WERI-Rb-1 (cell line): Measurements from ENCODE around the gene FFAR1.
"Not testable (repeated sequence)": the region's sequence is repeated elsewhere in the genome, so short reads cannot be mapped to it uniquely, and the experiment has no call there.

Experiments
- DNase-seq: peaks from one replicate; pipeline ENCODE4 v3.0.0-alpha.2; 2020
- H3K27ac ChIP-seq: fragments of 250-450 bp; sonication (Bioruptor Pico); 2 replicates; pipeline ENCODE4 v1.5.1; 2020; ENCODE audit warnings: mild to moderate bottlenecking, moderate library complexity
- H3K27me3 ChIP-seq: fragments of 250-450 bp; sonication (Bioruptor Pico); 2 replicates; pipeline ENCODE4 v1.5.1; 2021; ENCODE audit warnings: mild to moderate bottlenecking, low read depth, moderate library complexity; ENCODE audit not compliant: insufficient read depth, severe bottlenecking
- H3K36me3 ChIP-seq: fragments of 250-450 bp; sonication (Bioruptor Pico); 2 replicates; pipeline ENCODE4 v1.5.1; 2020; ENCODE audit warnings: mild to moderate bottlenecking, moderate library complexity
- H3K4me3 ChIP-seq: 2 replicates; pipeline ENCODE4 v1.5.1; 2011; ENCODE audit warnings: low read depth, mild to moderate bottlenecking, control low read depth, low read length
- H3K9me3 ChIP-seq: fragments of 250-450 bp; sonication (Bioruptor Pico); 2 replicates; pipeline ENCODE4 v1.5.1; 2021; ENCODE audit warnings: mild to moderate bottlenecking, moderate library complexity; ENCODE audit not compliant: severe bottlenecking
- CTCF ChIP-seq: IDR thresholded peaks from 2 replicates; pipeline ENCODE4 v1.5.1; 2011; ENCODE audit warnings: low read depth, mild to moderate bottlenecking, control low read depth, inconsistent platforms, low read length

FFAR1 gene

GRCh38 chr19:35354898-35355297 is 7.2 kb downstream of the FFAR1 start:
- Histone ChIP-seq H3K4me3 (no peak overlapping the region), H3K27me3 (no peaks in the 10 kb centered on the region), H3K27ac (no peak overlapping the region), H3K9me3 (no peaks in the 10 kb centered on the region), H3K36me3 (no peaks in the 10 kb centered on the region)
- TF ChIP-seq CTCF: no peak
- DNase-seq: no peak

GRCh38 chr19:35355791-35356460 is 8.2 kb downstream of the FFAR1 start:
- Histone ChIP-seq H3K27me3 (no peaks in the 10 kb centered on the region), H3K9me3 (no peaks in the 10 kb centered on the region), H3K36me3 (no peaks in the 10 kb centered on the region), H3K4me3 (no peak overlapping the region), H3K27ac (no peak overlapping the region)
- TF ChIP-seq CTCF: no peak
- DNase-seq: no peak

- no peak within 1 kb of the TSS for H3K4me3 ChIP-seq
- H3K9me3 ChIP-seq: no peaks in the 10 kb centered on the region
- H3K27ac ChIP-seq: no peak within 1 kb of the TSS
- no peak for DNase-seq
- no peaks in the 10 kb centered on the region for H3K36me3 ChIP-seq
- no peak for TF ChIP-seq CTCF
- H3K27me3 ChIP-seq: no peaks in the 10 kb centered on the region
Measured at GRCh38 chr19:35357867-35358573, 10.3 kb downstream of the FFAR1 start, which contains the start of gene FFAR3. TSS of gene FFAR3 (plus strand) at chr19:35358460. CDS start at chr19:35358891, 431 bp downstream.

GRCh38 chr19:35358834-35359233 is 11.1 kb downstream of the FFAR1 start:
- H3K9me3 ChIP-seq, H3K36me3 ChIP-seq, H3K27me3 ChIP-seq, H3K27ac ChIP-seq, H3K4me3 ChIP-seq, DNase-seq: not testable (repeated sequence)

- not testable (repeated sequence) for H3K36me3 ChIP-seq, H3K27ac ChIP-seq, H3K9me3 ChIP-seq, DNase-seq, H3K4me3 ChIP-seq, H3K27me3 ChIP-seq
Measured at GRCh38 chr19:35359395-35359794, 11.7 kb downstream of the FFAR1 start.

GRCh38 chr19:35360081-35360480 is 12.4 kb downstream of the FFAR1 start:
- not testable (repeated sequence) for DNase-seq, H3K36me3 ChIP-seq, H3K27me3 ChIP-seq, H3K27ac ChIP-seq, H3K4me3 ChIP-seq, H3K9me3 ChIP-seq

GRCh38 chr19:35360880-35361420 is 13.2 kb downstream of the FFAR1 start:
- Histone ChIP-seq H3K9me3 (no peaks in the 10 kb centered on the region), H3K27me3 (no peaks in the 10 kb centered on the region), H3K4me3 (no peak overlapping the region), H3K36me3 (no peaks in the 10 kb centered on the region), H3K27ac (no peak overlapping the region)
- no peak for TF ChIP-seq CTCF
- DNase-seq: no peak
